Karpas-422 (cell line): ENCODE measurements around the gene GAREM2. TPM values are rescaled to one million over a fixed set of nuclear protein-coding genes. Genes with fewer than 3 reads are reported as not detected.

ENCODE experiments used
- DNase-seq: peaks from one replicate; pipeline ENCODE4 v3.0.0-alpha.2; 2015
- H2AFZ ChIP-seq: fragments of 200-600 bp; sonication (generic); 2 replicates; pipeline ENCODE4 v1.6.1; 2014; ENCODE audit warnings: antibody characterized with exemption, low read length, mixed read lengths
- H3K27ac ChIP-seq: fragments of 200-600 bp; sonication (generic); 2 replicates; pipeline ENCODE4 v1.5.1; 2014; ENCODE audit warnings: mild to moderate bottlenecking, low read length, moderate library complexity
- H3K27me3 ChIP-seq: fragments of 200-600 bp; sonication (generic); 2 replicates; pipeline ENCODE4 v1.6.1; 2014; ENCODE audit warnings: low read length, mixed read lengths
- H3K36me3 ChIP-seq: fragments of 200-600 bp; sonication (generic); 2 replicates; pipeline ENCODE4 v1.6.1; 2014; ENCODE audit warnings: low read length, mixed read lengths; ENCODE audit not compliant: insufficient read depth
- H3K4me1 ChIP-seq: fragments of 200-600 bp; sonication (generic); 2 replicates; pipeline ENCODE4 v1.6.1; 2014; ENCODE audit warnings: mild to moderate bottlenecking, low read length, mixed read lengths
- H3K4me2 ChIP-seq: fragments of 200-600 bp; sonication (generic); 2 replicates; pipeline ENCODE4 v1.6.1; 2014; ENCODE audit warnings: low read length, low read depth, mild to moderate bottlenecking; ENCODE audit not compliant: poor library complexity, severe bottlenecking
- H3K4me3 ChIP-seq: fragments of 200-600 bp; sonication (generic); 2 replicates; pipeline ENCODE4 v1.5.1; 2014; ENCODE audit warnings: mild to moderate bottlenecking, antibody characterized with exemption, low read length, mixed read lengths
- H3K79me2 ChIP-seq: fragments of 200-600 bp; sonication (generic); 2 replicates; pipeline ENCODE4 v1.6.1; 2014; ENCODE audit warnings: mild to moderate bottlenecking, low read length, mixed read lengths
- H3K9ac ChIP-seq: fragments of 200-600 bp; sonication (generic); 2 replicates; pipeline ENCODE4 v1.6.0; 2014; ENCODE audit warnings: low read length
- H3K9me2 ChIP-seq: fragments of 200-600 bp; sonication (generic), shearing (Covaris generic); replicated peaks from 2 replicates; pipeline ENCODE4 v1.6.0; 2014; ENCODE audit warnings: mild to moderate bottlenecking, low read length, moderate library complexity; ENCODE audit not compliant: insufficient read depth
- H3K9me3 ChIP-seq: fragments of 300-700, 200-600 bp; sonication (generic); 2 replicates; pipeline ENCODE4 v1.6.1; 2014; ENCODE audit warnings: low read length, mixed read lengths
- H4K20me1 ChIP-seq: fragments of 200-600 bp; sonication (generic); 2 replicates; pipeline ENCODE4 v1.6.1; 2014; ENCODE audit warnings: mild to moderate bottlenecking, antibody characterized with exemption, low read length, low read depth; ENCODE audit not compliant: insufficient read depth
- total RNA-seq: library from RNA; depleted of rRNA; stranded (reverse); fragments of >200 nt; shearing (Covaris generic); gene quantifications from 2 replicates; pipeline ENCODE4 v1.2.3, GENCODE V29; 2014; ENCODE audit warnings: low replicate concordance

Gene GAREM2
- total RNA-seq, 1 experiment from 2014 or later, result not detected

GRCh38 chr2:26178746-26179436 is 6.0 kb downstream of the GAREM2 start:
- Histone ChIP-seq H3K4me2 (peak overlapping the region; percentile 72), H2AFZ (peak overlapping the region; percentile 82), H4K20me1 (no peaks in the 10 kb centered on the region), H3K9me2 (no peaks in the 10 kb centered on the region), H3K27me3 (no peaks in the 10 kb centered on the region), H3K9me3 (no peaks in the 10 kb centered on the region), H3K36me3 (no peaks in the 10 kb centered on the region), H3K4me1 (peaks cover 9% of the 10 kb centered on the region), H3K4me3 (peak overlapping the region; percentile 73), H3K79me2 (no peaks in the 10 kb centered on the region), H3K27ac (no peak overlapping the region), H3K9ac (peak overlapping the region; percentile 68)
- DNase-seq, result peak; percentile 80

GRCh38 chr2:26179446-26179913 is 6.6 kb downstream of the GAREM2 start:
- Histone ChIP-seq H4K20me1 (no peaks in the 10 kb centered on the region), H3K9ac (peak overlapping the region; percentile 68), H3K4me2 (peak overlapping the region; percentile 72), H3K27me3 (no peaks in the 10 kb centered on the region), H3K4me1 (peaks cover 9% of the 10 kb centered on the region), H3K79me2 (no peaks in the 10 kb centered on the region), H2AFZ (peak overlapping the region; percentile 82), H3K9me3 (no peaks in the 10 kb centered on the region), H3K4me3 (peak overlapping the region; percentile 73), H3K36me3 (no peaks in the 10 kb centered on the region), H3K27ac (no peak overlapping the region), H3K9me2 (no peaks in the 10 kb centered on the region)
- DNase-seq, result no peak

- no peak for DNase-seq
- H2AFZ ChIP-seq, result no peak overlapping the region
- H3K27ac ChIP-seq, result no peak overlapping the region
- H3K79me2 ChIP-seq, result no peaks in the 10 kb centered on the region
- H3K9ac ChIP-seq, result no peak overlapping the region
- no peak overlapping the region for H3K4me3 ChIP-seq
- H3K4me1 ChIP-seq, result peaks cover 9% of the 10 kb centered on the region
- H3K36me3 ChIP-seq, result no peaks in the 10 kb centered on the region
- no peaks in the 10 kb centered on the region for H3K9me3 ChIP-seq
- H3K4me2 ChIP-seq, result no peak overlapping the region
- H3K9me2 ChIP-seq, result no peaks in the 10 kb centered on the region
- H4K20me1 ChIP-seq, result no peaks in the 10 kb centered on the region
- no peaks in the 10 kb centered on the region for H3K27me3 ChIP-seq
Measured at GRCh38 chr2:26182441-26182840, 9.6 kb downstream of the GAREM2 start.

GRCh38 chr2:26182887-26183630 is 10.2 kb downstream of the GAREM2 start:
- Histone ChIP-seq H2AFZ (no peak overlapping the region), H3K36me3 (no peaks in the 10 kb centered on the region), H3K4me2 (no peak overlapping the region), H3K4me3 (no peak overlapping the region), H3K79me2 (no peaks in the 10 kb centered on the region), H3K27ac (no peak overlapping the region), H3K9ac (no peak overlapping the region), H4K20me1 (no peaks in the 10 kb centered on the region), H3K9me3 (no peaks in the 10 kb centered on the region), H3K27me3 (no peaks in the 10 kb centered on the region), H3K4me1 (peaks cover 9% of the 10 kb centered on the region), H3K9me2 (no peaks in the 10 kb centered on the region)
- DNase-seq, result no peak

- Histone ChIP-seq H4K20me1 (no peaks in the 10 kb centered on the region), H3K4me1 (peaks cover 5% of the 10 kb centered on the region), H3K36me3 (no peaks in the 10 kb centered on the region), H3K27me3 (no peaks in the 10 kb centered on the region), H3K4me3 (no peak overlapping the region), H2AFZ (no peak overlapping the region), H3K27ac (no peak overlapping the region), H3K79me2 (no peaks in the 10 kb centered on the region), H3K9ac (no peak overlapping the region), H3K9me2 (no peaks in the 10 kb centered on the region), H3K9me3 (no peaks in the 10 kb centered on the region), H3K4me2 (no peak overlapping the region)
- no peak for DNase-seq
Measured at GRCh38 chr2:26184121-26184520, 11.2 kb downstream of the GAREM2 start.

GRCh38 chr2:26184555-26185303 is 11.8 kb downstream of the GAREM2 start:
- H3K4me2 ChIP-seq, result no peak overlapping the region
- H3K9ac ChIP-seq, result no peak overlapping the region
- H4K20me1 ChIP-seq, result no peaks in the 10 kb centered on the region
- H3K27me3 ChIP-seq, result no peaks in the 10 kb centered on the region
- no peak for DNase-seq
- H3K9me3 ChIP-seq, result no peaks in the 10 kb centered on the region
- no peak overlapping the region for H3K27ac ChIP-seq
- no peaks in the 10 kb centered on the region for H3K79me2 ChIP-seq
- H3K36me3 ChIP-seq, result no peaks in the 10 kb centered on the region
- no peak overlapping the region for H2AFZ ChIP-seq
- H3K9me2 ChIP-seq, result no peaks in the 10 kb centered on the region
- H3K4me1 ChIP-seq, result no peaks in the 10 kb centered on the region
- no peak overlapping the region for H3K4me3 ChIP-seq

GRCh38 chr2:26185304-26185928 is 12.5 kb downstream of the GAREM2 start:
- no peak overlapping the region for H2AFZ ChIP-seq
- H3K9me2 ChIP-seq, result no peaks in the 10 kb centered on the region
- no peak overlapping the region for H3K27ac ChIP-seq
- no peak overlapping the region for H3K4me2 ChIP-seq
- H3K79me2 ChIP-seq, result no peaks in the 10 kb centered on the region
- no peak for DNase-seq
- no peaks in the 10 kb centered on the region for H3K27me3 ChIP-seq
- no peaks in the 10 kb centered on the region for H3K4me1 ChIP-seq
- no peak overlapping the region for H3K9ac ChIP-seq
- no peak overlapping the region for H3K4me3 ChIP-seq
- no peaks in the 10 kb centered on the region for H3K9me3 ChIP-seq
- H3K36me3 ChIP-seq, result no peaks in the 10 kb centered on the region
- no peaks in the 10 kb centered on the region for H4K20me1 ChIP-seq
